ENCODE results near the gene MRPS34.

GRCh38 chr16:1807626-1808025 is 34.7 kb upstream of the MRPS34 start:
- TF ChIP-seq CTCF (IDR thresholded peaks at IDR 0.05) = no peak
- TF ChIP-seq POLR2A (IDR thresholded peaks at IDR 0.05) = no peak
